Gastroesophageal sphincter (tissue), 4 donors: Measurements from ENCODE around the gene ELMO1. TPM values are rescaled to one million over a fixed set of nuclear protein-coding genes. Genes with fewer than 3 reads are reported as not detected.

ENCODE experiments used
- ATAC-seq: fragments of 150-250 bp; one replicate; pipeline ENCODE4 v1.9.1; 2016; ENCODE audit warnings: mild to moderate bottlenecking, moderate library complexity
- H3K27ac ChIP-seq, 4 donors: fragments of 200-600 bp; sonication (generic) in 3 of 4; 1 replicate in 3 of 4; 2 replicates in 1 of 4; pipeline ENCODE4 v1.5.1; 2016 to 2019
- H3K27me3 ChIP-seq: fragments of 200-600 bp; sonication (generic); one replicate; pipeline ENCODE4 v1.5.1; 2019
- H3K36me3 ChIP-seq, 2 donors: fragments of 200-600 bp; sonication (generic); one replicate each; pipeline ENCODE4 v1.5.1; 2019; ENCODE audit warnings: control low read depth in 1 of 2
- H3K4me1 ChIP-seq, 3 donors: fragments of 200-600 bp; sonication (generic); 1 replicate in 2 of 3; 2 replicates in 1 of 3; pipeline ENCODE4 v1.5.1; 2016 to 2019; ENCODE audit warnings: control low read depth in 2 of 3
- H3K4me3 ChIP-seq, 2 donors: fragments of 200-600 bp; sonication (generic); one replicate each; pipeline ENCODE4 v1.5.1; 2019; ENCODE audit warnings: mild to moderate bottlenecking in 1 of 2, moderate library complexity in 1 of 2
- H3K9me3 ChIP-seq, 3 donors: fragments of 200-600 bp; sonication (generic); one replicate each; pipeline ENCODE4 v1.5.1; 2017 to 2019; ENCODE audit warnings: control low read depth in 2 of 3
- EP300 ChIP-seq: sonication (generic); formaldehyde crosslinking; IDR thresholded peaks from one replicate; pipeline ENCODE4 v1.6.1; 2017; ENCODE audit warnings: antibody characterized with exemption, mild to moderate bottlenecking
- POLR2A ChIP-seq, 2 donors: fragments of 450-650 bp; IDR thresholded peaks; one replicate each; pipeline ENCODE4 v1.6.1; 2017; ENCODE audit warnings: antibody characterized with exemption in 2 of 2, mild to moderate bottlenecking in 2 of 2, moderate library complexity in 1 of 2
- POLR2AphosphoS5 ChIP-seq: sonication (generic); formaldehyde crosslinking; IDR thresholded peaks from one replicate; pipeline ENCODE4 v1.6.1; 2017; ENCODE audit warnings: antibody characterized with exemption
- WGBS, 2 donors: methylation state at CpG; one replicate each; pipeline ENCODE4 v1.1.5; 2018; ENCODE audit warnings: low coverage in 1 of 2; 5-methylcytosine and 5-hydroxymethylcytosine counted together
- total RNA-seq, 4 donors: library from RNA; depleted of rRNA; stranded (reverse); fragments of >200 nt; gene quantifications; one replicate each; pipeline ENCODE4 v1.1.0, GENCODE V29; 2016
- TF ChIP-seq, protein P1 (sequence below), 4 experiments: fragments of 200-600 bp in 2 of 4; fragments of 450-650 bp in 2 of 4; sonication (generic) in 1 of 4; IDR thresholded peaks; one replicate each; pipeline ENCODE4 v1.5.1; 2017 to 2019; ENCODE audit warnings: antibody characterized with exemption in 4 of 4, mild to moderate bottlenecking in 2 of 4, moderate library complexity in 2 of 4

Gene ELMO1
- total RNA-seq, 4 donors from 2014 or later: 22.1 to 54.0 (median 42.7) TPM

DNA sequence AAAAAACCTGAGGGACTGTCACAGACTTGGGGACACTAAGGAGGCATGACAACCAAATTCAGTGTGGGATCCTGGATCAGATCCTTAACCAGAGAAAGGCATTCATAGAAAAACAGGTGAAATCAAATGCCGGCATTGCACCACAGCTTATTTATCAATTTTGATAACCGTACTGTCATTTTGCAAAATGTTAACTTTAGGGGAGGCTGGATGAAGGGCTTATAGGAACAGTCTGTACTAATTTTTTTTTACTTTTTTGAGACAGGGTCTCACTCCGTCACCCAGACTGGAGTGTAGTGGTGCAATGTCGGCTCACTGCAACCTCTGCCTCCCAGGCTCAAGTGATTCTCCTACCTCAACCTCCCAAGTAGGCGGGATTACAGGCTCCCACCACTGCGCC is 217.1 kb downstream of the ELMO1 start:
- TF ChIP-seq EP300: no peak
- TF ChIP-seq, protein P1, sequence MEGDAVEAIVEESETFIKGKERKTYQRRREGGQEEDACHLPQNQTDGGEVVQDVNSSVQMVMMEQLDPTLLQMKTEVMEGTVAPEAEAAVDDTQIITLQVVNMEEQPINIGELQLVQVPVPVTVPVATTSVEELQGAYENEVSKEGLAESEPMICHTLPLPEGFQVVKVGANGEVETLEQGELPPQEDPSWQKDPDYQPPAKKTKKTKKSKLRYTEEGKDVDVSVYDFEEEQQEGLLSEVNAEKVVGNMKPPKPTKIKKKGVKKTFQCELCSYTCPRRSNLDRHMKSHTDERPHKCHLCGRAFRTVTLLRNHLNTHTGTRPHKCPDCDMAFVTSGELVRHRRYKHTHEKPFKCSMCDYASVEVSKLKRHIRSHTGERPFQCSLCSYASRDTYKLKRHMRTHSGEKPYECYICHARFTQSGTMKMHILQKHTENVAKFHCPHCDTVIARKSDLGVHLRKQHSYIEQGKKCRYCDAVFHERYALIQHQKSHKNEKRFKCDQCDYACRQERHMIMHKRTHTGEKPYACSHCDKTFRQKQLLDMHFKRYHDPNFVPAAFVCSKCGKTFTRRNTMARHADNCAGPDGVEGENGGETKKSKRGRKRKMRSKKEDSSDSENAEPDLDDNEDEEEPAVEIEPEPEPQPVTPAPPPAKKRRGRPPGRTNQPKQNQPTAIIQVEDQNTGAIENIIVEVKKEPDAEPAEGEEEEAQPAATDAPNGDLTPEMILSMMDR (IDR thresholded peaks at IDR 0.05): no peak
- TF ChIP-seq POLR2A (IDR thresholded peaks at IDR 0.05): no peak
- no peak for TF ChIP-seq POLR2AphosphoS5
- no peak overlapping the region for H3K4me3 ChIP-seq
- no peaks in the 10 kb centered on the region for H3K36me3 ChIP-seq
- H3K27ac ChIP-seq: no peak overlapping the region
- no peaks in the 10 kb centered on the region for H3K27me3 ChIP-seq
- H3K9me3 ChIP-seq: no peaks in the 10 kb centered on the region
- no peak for ATAC-seq
- peaks cover 0 to 9% (median 0%) of the 10 kb centered on the region in 3 donors for H3K4me1 ChIP-seq
- 94 to 95% methylated on average over 2 to 6 of the region's 6 CpGs for WGBS, 2 donors

DNA sequence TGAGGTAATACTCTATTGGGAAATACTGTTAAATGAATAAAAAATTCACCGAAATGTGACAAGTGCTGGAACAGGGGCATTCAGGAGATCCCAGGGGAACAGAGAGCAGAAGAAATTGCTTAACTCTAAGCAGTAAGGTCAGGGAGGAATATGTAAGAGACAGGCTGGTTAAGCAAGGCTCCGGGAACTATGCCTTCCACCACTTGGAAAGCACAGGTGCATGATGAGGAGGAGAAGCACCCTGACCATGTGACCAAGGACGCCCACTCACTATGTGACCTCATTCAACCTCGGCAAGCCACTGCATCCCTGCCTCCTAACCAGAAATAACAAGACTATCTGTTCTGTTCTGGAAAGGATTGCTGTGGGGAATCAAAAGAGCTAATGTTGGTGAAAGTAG is 218.4 kb downstream of the ELMO1 start:
- TF ChIP-seq POLR2A (IDR thresholded peaks at IDR 0.05) (no peak), EP300 (no peak), POLR2AphosphoS5 (peak; percentile 79)
- TF ChIP-seq, protein P1 (IDR thresholded peaks at IDR 0.05): no peak
- no peaks in the 10 kb centered on the region for H3K36me3 ChIP-seq
- peak; percentile 97 for ATAC-seq
- H3K27ac ChIP-seq: no peak overlapping the region
- H3K4me3 ChIP-seq: no peak overlapping the region
- 34% methylated on average over 4 of the region's 4 CpGs; no CpG with 5 or more reads in 1 of the 2 donors for WGBS, 2 donors
- H3K9me3 ChIP-seq: no peaks in the 10 kb centered on the region
- peaks cover 0 to 9% (median 0%) of the 10 kb centered on the region in 3 donors for H3K4me1 ChIP-seq
- no peaks in the 10 kb centered on the region for H3K27me3 ChIP-seq

DNA sequence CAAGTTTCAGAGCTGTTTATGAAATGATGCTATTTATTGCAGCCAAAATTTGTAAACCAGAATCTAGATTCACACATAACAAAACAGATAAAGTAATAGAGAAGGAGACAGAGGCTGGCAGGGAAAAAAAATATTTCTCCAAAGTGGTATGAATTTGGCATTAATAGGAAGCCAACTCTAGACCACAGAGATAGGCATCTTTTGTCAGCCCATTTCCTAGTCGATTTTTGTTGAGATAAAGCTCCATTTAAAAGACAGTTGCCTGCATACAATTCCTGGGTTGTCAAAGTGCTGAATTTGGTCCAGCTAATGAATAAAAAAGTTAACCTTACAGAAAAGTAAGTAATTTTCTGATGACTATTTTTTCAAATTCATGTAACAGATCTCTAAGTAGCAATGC is 219.3 kb downstream of the ELMO1 start:
- Histone ChIP-seq H3K27ac (no peak overlapping the region), H3K4me1 (peaks cover 0 to 9% (median 0%) of the 10 kb centered on the region in 3 donors)
- WGBS, 2 donors: 35 to 62% methylated on average over 1 of the region's 1 CpG

DNA sequence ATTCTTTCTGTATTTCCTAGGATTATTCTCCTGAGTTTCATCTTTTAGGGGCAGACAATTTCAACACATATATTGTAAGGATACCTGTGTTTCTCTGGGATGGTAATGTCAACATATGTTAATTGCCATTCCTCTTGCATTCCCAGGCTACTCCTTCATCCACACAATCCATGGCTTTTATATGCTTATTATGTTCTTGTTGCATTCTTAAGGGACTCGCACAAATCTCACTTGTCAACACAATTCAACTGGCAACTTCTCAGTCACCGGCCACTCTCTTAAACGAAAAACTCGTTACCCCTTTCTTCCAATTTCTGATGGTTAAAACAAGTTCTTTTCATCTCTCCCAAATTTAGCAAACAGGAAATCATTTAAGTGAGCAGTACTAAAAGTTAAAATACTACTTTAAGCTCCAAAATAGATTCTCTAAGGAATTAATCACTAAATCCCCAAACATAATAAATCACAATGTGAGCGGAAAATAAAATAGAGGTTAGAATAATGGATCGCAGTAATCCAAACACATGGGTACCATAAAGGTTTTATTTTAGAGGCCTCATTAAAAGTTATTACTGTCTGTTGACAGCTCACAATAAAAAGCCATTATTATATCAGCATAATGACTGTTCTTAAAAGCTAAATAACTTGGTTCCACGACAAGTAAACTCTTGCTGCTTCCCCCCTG is 223.2 kb downstream of the ELMO1 start:
- no peaks in the 10 kb centered on the region for H3K9me3 ChIP-seq
- H3K27ac ChIP-seq: no peak overlapping the region
- no peak overlapping the region for H3K4me3 ChIP-seq
- no peak for ATAC-seq
- H3K4me1 ChIP-seq: peaks cover 0 to 1% (median 0%) of the 10 kb centered on the region in 3 donors
- TF ChIP-seq EP300 (no peak), POLR2AphosphoS5 (no peak), POLR2A (IDR thresholded peaks at IDR 0.05) (no peak)
- TF ChIP-seq, protein P1 (IDR thresholded peaks at IDR 0.05): no peak
- peaks cover 0 to 16% of the 10 kb centered on the region in 2 donors for H3K36me3 ChIP-seq
- no peaks in the 10 kb centered on the region for H3K27me3 ChIP-seq
- WGBS, 2 donors: 65 to 87% methylated on average over 7 of the region's 7 CpGs

More for the DNA sequence above, 219.3 kb downstream of the ELMO1 start:
- Histone ChIP-seq H3K9me3 (no peaks in the 10 kb centered on the region), H3K4me3 (no peak overlapping the region), H3K27me3 (no peaks in the 10 kb centered on the region), H3K36me3 (no peaks in the 10 kb centered on the region)
- no peak for ATAC-seq
- TF ChIP-seq POLR2AphosphoS5: no peak
- no peak for TF ChIP-seq EP300
- TF ChIP-seq, protein P1 (IDR thresholded peaks at IDR 0.05): no peak
- TF ChIP-seq POLR2A (IDR thresholded peaks at IDR 0.05): no peak

DNA sequence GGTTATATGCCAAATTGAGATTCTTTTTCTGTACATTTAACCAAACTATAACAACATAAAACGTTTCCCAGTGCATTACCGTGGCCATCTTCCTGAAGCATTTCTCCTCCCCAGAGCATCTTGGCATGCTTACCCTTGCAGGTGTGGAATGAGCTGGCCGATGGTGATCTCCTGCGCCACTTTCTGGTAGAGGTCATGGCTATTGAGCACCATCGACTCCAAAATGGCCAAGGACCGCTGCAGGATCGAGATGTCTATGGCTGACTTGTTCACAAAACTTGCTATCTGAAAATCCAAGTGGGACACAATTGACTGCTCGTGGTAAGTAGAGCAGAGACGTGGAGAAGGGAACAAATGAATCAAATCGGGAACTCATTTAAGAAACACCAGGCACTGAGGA is 223.9 kb downstream of the ELMO1 start:
- WGBS, 2 donors: 86 to 92% methylated on average over 5 to 10 of the region's 10 CpGs
- no peak for ATAC-seq
- Histone ChIP-seq H3K9me3 (no peaks in the 10 kb centered on the region), H3K36me3 (peaks cover 0 to 16% of the 10 kb centered on the region in 2 donors), H3K4me3 (no peak overlapping the region), H3K27ac (no peak overlapping the region), H3K27me3 (no peaks in the 10 kb centered on the region), H3K4me1 (no peaks in the 10 kb centered on the region)
- no peak for TF ChIP-seq POLR2AphosphoS5
- TF ChIP-seq EP300: no peak
- TF ChIP-seq, protein P1 (IDR thresholded peaks at IDR 0.05): no peak
- TF ChIP-seq POLR2A (IDR thresholded peaks at IDR 0.05): no peak
